Measurements from ENCODE around the gene LRRC55. TPM values are rescaled to one million over a fixed set of nuclear protein-coding genes. Genes with fewer than 3 reads are reported as not detected.

LRRC55 gene
- total and polyA plus RNA-seq, 2 experiments from 2014 or later, result 0.15 to 1.5 TPM

Other genes with a start within 250 kb of the LRRC55 start
- gene OR5AK2, start 193.0 kb upstream of the LRRC55 start, total RNA-seq (2014; rRNA removed; shearing (Covaris generic)), result not detected in 2 replicates
- not detected in 2 replicates for gene OR5AK2, start 193.0 kb upstream of the LRRC55 start, polyA plus RNA-seq (2016; fragmentation: Nextera tagmentation; extraction: Ambion mirVana)
- gene APLNR, start 55.3 kb downstream of the LRRC55 start, total RNA-seq (2014; rRNA removed; shearing (Covaris generic)), result 0.10 and 0.12 TPM in 2 replicates
- not detected in 2 replicates for gene APLNR, start 55.3 kb downstream of the LRRC55 start, polyA plus RNA-seq (2016; fragmentation: Nextera tagmentation; extraction: Ambion mirVana)
- 61.0 and 72.2 TPM in 2 replicates for gene TNKS1BP1, start 143.0 kb downstream of the LRRC55 start, total RNA-seq (2014; rRNA removed; shearing (Covaris generic))
- 64.2 and 72.9 TPM in 2 replicates for gene TNKS1BP1, start 143.0 kb downstream of the LRRC55 start, polyA plus RNA-seq (2016; fragmentation: Nextera tagmentation; extraction: Ambion mirVana)
- 210 and 216 TPM in 2 replicates for gene SSRP1, start 153.9 kb downstream of the LRRC55 start, total RNA-seq (2014; rRNA removed; shearing (Covaris generic))
- 205 and 225 TPM in 2 replicates for gene SSRP1, start 153.9 kb downstream of the LRRC55 start, polyA plus RNA-seq (2016; fragmentation: Nextera tagmentation; extraction: Ambion mirVana)
- gene P2RX3, start 156.4 kb downstream of the LRRC55 start, total RNA-seq (2014; rRNA removed; shearing (Covaris generic)), result 0.35 TPM in 1 of 2 replicates, not detected in the other
- 0.15 and 0.23 TPM in 2 replicates for gene P2RX3, start 156.4 kb downstream of the LRRC55 start, polyA plus RNA-seq (2016; fragmentation: Nextera tagmentation; extraction: Ambion mirVana)
- not detected in 2 replicates for gene PRG3, start 199.2 kb downstream of the LRRC55 start, total RNA-seq (2014; rRNA removed; shearing (Covaris generic))
- not detected in 2 replicates for gene PRG3, start 199.2 kb downstream of the LRRC55 start, polyA plus RNA-seq (2016; fragmentation: Nextera tagmentation; extraction: Ambion mirVana)
- gene PRG2, start 208.7 kb downstream of the LRRC55 start, total RNA-seq (2014; rRNA removed; shearing (Covaris generic)), result not detected in 2 replicates
- gene PRG2, start 208.7 kb downstream of the LRRC55 start, polyA plus RNA-seq (2016; fragmentation: Nextera tagmentation; extraction: Ambion mirVana), result not detected in 2 replicates
- gene SLC43A3, start 245.2 kb downstream of the LRRC55 start, total RNA-seq (2014; rRNA removed; shearing (Covaris generic)), result 23.7 and 24.8 TPM in 2 replicates
- 11.5 and 14.3 TPM in 2 replicates for gene SLC43A3, start 245.2 kb downstream of the LRRC55 start, polyA plus RNA-seq (2016; fragmentation: Nextera tagmentation; extraction: Ambion mirVana)